ENCODE measurements around the gene RCOR1. TPM values are rescaled to one million over a fixed set of nuclear protein-coding genes. Genes with fewer than 3 reads are reported as not detected.
"Not testable (repeated sequence)": the region's sequence is repeated elsewhere in the genome, so short reads cannot be mapped to it uniquely, and the experiment has no call there.

RCOR1 gene
- polyA plus RNA-seq, 5 donors: 48.8 to 75.7 (median 65.7) TPM

GRCh38 chr14:102625564-102626296 is 33.3 kb downstream of the RCOR1 start:
- no peak for DNase-seq

GRCh38 chr14:102626530-102626929 is 34.1 kb downstream of the RCOR1 start:
- no peak for DNase-seq

GRCh38 chr14:102629011-102629444 is 36.6 kb downstream of the RCOR1 start:
- no peak for DNase-seq

GRCh38 chr14:102629808-102630350 is 37.4 kb downstream of the RCOR1 start:
- no peak for DNase-seq

- no peak for DNase-seq
Measured at GRCh38 chr14:102630405-102630804, 38.0 kb downstream of the RCOR1 start.

- DNase-seq: no peak
Measured at GRCh38 chr14:102630881-102631280, 38.4 kb downstream of the RCOR1 start.

- DNase-seq: no peak
Measured at GRCh38 chr14:102633906-102634595, 41.6 kb downstream of the RCOR1 start.

GRCh38 chr14:102639611-102640010 is 47.2 kb downstream of the RCOR1 start:
- not testable (repeated sequence) for DNase-seq

- DNase-seq: no peak
Measured at GRCh38 chr14:102644523-102644922, 52.1 kb downstream of the RCOR1 start.

GRCh38 chr14:102645746-102646440 is 53.4 kb downstream of the RCOR1 start:
- no peak for DNase-seq

GRCh38 chr14:102646615-102647014 is 54.2 kb downstream of the RCOR1 start:
- DNase-seq: no peak

GRCh38 chr14:102652194-102652593 is 59.7 kb downstream of the RCOR1 start:
- no peak for DNase-seq

GRCh38 chr14:102654298-102654697 is 61.8 kb downstream of the RCOR1 start:
- DNase-seq: no peak

GRCh38 chr14:102655137-102655536 is 62.7 kb downstream of the RCOR1 start:
- no peak for DNase-seq

GRCh38 chr14:102659797-102660196 is 67.3 kb downstream of the RCOR1 start:
- no peak for DNase-seq

- DNase-seq: no peak
Measured at GRCh38 chr14:102661614-102662013, 69.2 kb downstream of the RCOR1 start.

GRCh38 chr14:102662636-102663430 is 70.4 kb downstream of the RCOR1 start:
- DNase-seq: peak in 1 of 2 donors; percentile 14

GRCh38 chr14:102663440-102663839 is 71.0 kb downstream of the RCOR1 start:
- no peak for DNase-seq

- no peak for DNase-seq
Measured at GRCh38 chr14:102665621-102666020, 73.2 kb downstream of the RCOR1 start.

GRCh38 chr14:102666635-102667034 is 74.2 kb downstream of the RCOR1 start:
- no peak for DNase-seq

GRCh38 chr14:102667703-102668102 is 75.3 kb downstream of the RCOR1 start:
- DNase-seq: peak in 1 of 2 donors; percentile 18

All from right lung (tissue), 5 donors.